Naive thymus-derived CD8-positive, alpha-beta T cell (primary cell): Measurements from ENCODE around the gene CMTM6. TPM values are rescaled to one million over a fixed set of nuclear protein-coding genes. Genes with fewer than 3 reads are reported as not detected.

Source experiments
- ATAC-seq, 2 donors: fragments of 150-1000 bp; cut with Tn5 transposase in 1 of 2; sonication (Bioruptor Pico), chemical (Tn5 transposase) in 1 of 2; 1 replicate in 1 of 2; 2 replicates in 1 of 2; pipeline ENCODE4 v1.10.0; 2021; ENCODE audit warnings: mild to moderate bottlenecking in 2 of 2, moderate library complexity in 2 of 2
- POLR2A ChIA-PET: fragments of 350-600 bp; sonication (Branson Sonifier 250); formaldehyde crosslinking; loops from one replicate; lab custom pipeline; 2021; ENCODE audit warnings: antibody characterized with exemption; lab: Charles Lee
- DNase-seq, 10 donors: peaks; one replicate each; pipeline versions ENCODE4 v3.0.0 to v3.0.0-alpha.2; 2020 to 2022
- H3K27ac Mint-ChIP-seq, 10 donors: one replicate each; pipeline ENCODE4 v1.8.0; 2020 to 2022; ENCODE audit warnings: mild to moderate bottlenecking in 10 of 10, mixed read lengths in 10 of 10, moderate library complexity in 4 of 10, inconsistent platforms in 1 of 10
- H3K27me3 Mint-ChIP-seq, 5 donors: one replicate each; pipeline ENCODE4 v1.8.0; 2021 to 2022; ENCODE audit warnings: mixed read lengths in 5 of 5
- H3K36me3 Mint-ChIP-seq, 3 donors: one replicate each; pipeline ENCODE4 v1.8.0; 2020 to 2022; ENCODE audit warnings: mixed read lengths in 3 of 3, mild to moderate bottlenecking in 2 of 3, inconsistent platforms in 1 of 3
- H3K4me1 Mint-ChIP-seq, 4 donors: one replicate each; pipeline ENCODE4 v1.8.0; 2021 to 2022; ENCODE audit warnings: mixed read lengths in 4 of 4
- H3K4me3 Mint-ChIP-seq, 10 donors: one replicate each; pipeline ENCODE4 v1.8.0; 2020 to 2022; ENCODE audit warnings: mild to moderate bottlenecking in 10 of 10, mixed read lengths in 10 of 10, moderate library complexity in 6 of 10, inconsistent platforms in 1 of 10
- H3K9me3 Mint-ChIP-seq, 9 donors: one replicate each; pipeline ENCODE4 v1.8.0; 2020 to 2022; ENCODE audit warnings: mixed read lengths in 9 of 9, mild to moderate bottlenecking in 3 of 9, inconsistent platforms in 1 of 9, moderate library complexity in 1 of 9
- polyA plus RNA-seq, 3 donors: library from polyadenylated mRNA; unstranded; fragments of 300-500 nt; fragmentation: Illumina TruSeq; gene quantifications; one replicate each; pipeline ENCODE4 v1.2.3, GENCODE V29; 2021
- total RNA-seq, 8 experiments: library from RNA in 2 of 8; stranded (reverse) in 2 of 8; gene quantifications; one replicate each; pipeline ENCODE4 v1.2.3 and lab custom pipeline; 2021 to 2026

The CMTM6 gene
- total and polyA plus RNA-seq, 5 experiments from 2014 or later, result 26.2 to 61.4 (median 36.2) TPM

- DNase-seq (no peak), ATAC-seq (no peak)
- peak overlapping the region in 1 of 10 donors; percentile 11 for H3K4me3 Mint-ChIP-seq
- H3K9me3 Mint-ChIP-seq, result no peaks in the 10 kb centered on the region
- no peaks in the 10 kb centered on the region for H3K27me3 Mint-ChIP-seq
- H3K36me3 Mint-ChIP-seq, result peaks cover 0 to 16% (median 5%) of the 10 kb centered on the region in 3 donors
- peaks cover 15 to 67% (median 49%) of the 10 kb centered on the region in 4 donors for H3K4me1 Mint-ChIP-seq
- POLR2A ChIA-PET, result interaction anchor here (0.7 to 0.9 kb wide), 2 partner anchors 78 to 122 kb away, joined by 3 to 6 read pairs; no protein-coding TSS in a partner anchor
- H3K27ac Mint-ChIP-seq, result peak overlapping the region in 3 of 10 donors; percentile 6 to 26 (median 22)
Measured at GRCh38 chr3:32498252-32498651, 4.4 kb downstream of the CMTM6 start.

- POLR2A ChIA-PET, result interaction anchor here (0.8 kb wide), 1 partner anchor 124 kb away, joined by 3 read pairs; no protein-coding TSS in a partner anchor
- no peak for ATAC-seq
- Mint-ChIP-seq H3K4me3 (no peak overlapping the region), H3K36me3 (peaks cover 0 to 16% (median 5%) of the 10 kb centered on the region in 3 donors), H3K27ac (peak overlapping the region in 1 of 10 donors; percentile 14), H3K27me3 (no peaks in the 10 kb centered on the region), H3K9me3 (no peaks in the 10 kb centered on the region), H3K4me1 (peaks cover 6 to 45% (median 29%) of the 10 kb centered on the region in 4 donors)
- no peak for DNase-seq
Measured at GRCh38 chr3:32495609-32496008, 7.0 kb downstream of the CMTM6 start.

GRCh38 chr3:32495085-32495484, 7.6 kb downstream of the CMTM6 start:
- H3K36me3 Mint-ChIP-seq, result peaks cover 0 to 16% (median 5%) of the 10 kb centered on the region in 3 donors
- ATAC-seq (no peak), DNase-seq (no peak)
- peaks cover 4 to 40% (median 24%) of the 10 kb centered on the region in 4 donors for H3K4me1 Mint-ChIP-seq
- H3K4me3 Mint-ChIP-seq, result no peak overlapping the region
- POLR2A ChIA-PET, result no interaction called here
- H3K9me3 Mint-ChIP-seq, result no peaks in the 10 kb centered on the region
- H3K27me3 Mint-ChIP-seq, result no peaks in the 10 kb centered on the region
- peak overlapping the region in 1 of 10 donors; percentile 14 for H3K27ac Mint-ChIP-seq

GRCh38 chr3:32493437-32494414, 8.9 kb downstream of the CMTM6 start:
- DNase-seq (no peak), ATAC-seq (no peak)
- H3K9me3 Mint-ChIP-seq, result no peaks in the 10 kb centered on the region
- POLR2A ChIA-PET, result no interaction called here
- H3K27ac Mint-ChIP-seq, result no peak overlapping the region
- H3K36me3 Mint-ChIP-seq, result peaks cover 0 to 18% (median 5%) of the 10 kb centered on the region in 3 donors
- H3K4me1 Mint-ChIP-seq, result peaks cover 4 to 32% (median 18%) of the 10 kb centered on the region in 4 donors
- no peaks in the 10 kb centered on the region for H3K27me3 Mint-ChIP-seq
- H3K4me3 Mint-ChIP-seq, result no peak overlapping the region

- H3K27ac Mint-ChIP-seq, result no peak overlapping the region
- DNase-seq, result no peak
- peaks cover 4 to 24% (median 16%) of the 10 kb centered on the region in 4 donors for H3K4me1 Mint-ChIP-seq
- no peak for ATAC-seq
- no peaks in the 10 kb centered on the region for H3K9me3 Mint-ChIP-seq
- no peaks in the 10 kb centered on the region for H3K27me3 Mint-ChIP-seq
- POLR2A ChIA-PET, result no interaction called here
- peaks cover 0 to 26% (median 10%) of the 10 kb centered on the region in 3 donors for H3K36me3 Mint-ChIP-seq
- H3K4me3 Mint-ChIP-seq, result no peak overlapping the region
Measured at GRCh38 chr3:32492684-32493436, 9.8 kb downstream of the CMTM6 start.

GRCh38 chr3:32488474-32489008, 14.1 kb downstream of the CMTM6 start:
- H3K27me3 Mint-ChIP-seq, result no peaks in the 10 kb centered on the region
- no peak overlapping the region for H3K4me3 Mint-ChIP-seq
- ATAC-seq, result no peak
- H3K36me3 Mint-ChIP-seq, result peaks cover 10 to 46% (median 21%) of the 10 kb centered on the region in 3 donors
- peak overlapping the region in 1 of 10 donors; percentile 56 for H3K27ac Mint-ChIP-seq
- POLR2A ChIA-PET, result interaction anchor here (0.6 to 0.7 kb wide), 2 partner anchors 13 to 29 kb away, joined by 3 to 5 read pairs; no protein-coding TSS in a partner anchor
- no peak for DNase-seq
- peaks cover 7 to 28% (median 13%) of the 10 kb centered on the region in 4 donors for H3K4me1 Mint-ChIP-seq
- H3K9me3 Mint-ChIP-seq, result no peaks in the 10 kb centered on the region

- POLR2A ChIA-PET, result interaction anchor here (0.6 kb wide), 1 partner anchor 13 kb away, joined by 3 read pairs; no protein-coding TSS in a partner anchor
- Mint-ChIP-seq H3K9me3 (no peaks in the 10 kb centered on the region), H3K4me1 (peaks cover 7 to 32% (median 14%) of the 10 kb centered on the region in 4 donors), H3K27ac (peak overlapping the region in 4 of 10 donors; percentile 7 to 56 (median 19)), H3K27me3 (no peaks in the 10 kb centered on the region), H3K4me3 (no peak overlapping the region), H3K36me3 (peaks cover 10 to 50% (median 25%) of the 10 kb centered on the region in 3 donors)
- DNase-seq (no peak), ATAC-seq (no peak)
Measured at GRCh38 chr3:32487781-32488473, 14.7 kb downstream of the CMTM6 start.

- ATAC-seq, result peak in 1 of 2 donors; percentile 45
- POLR2A ChIA-PET, result no interaction called here
- Mint-ChIP-seq H3K4me3 (peak overlapping the region in 4 of 10 donors; percentile 16 to 65 (median 56)), H3K9me3 (no peaks in the 10 kb centered on the region), H3K4me1 (peaks cover 7 to 50% (median 18%) of the 10 kb centered on the region in 4 donors), H3K27ac (peak overlapping the region in 3 of 10 donors; percentile 23 to 86 (median 70)), H3K36me3 (peaks cover 14 to 71% (median 47%) of the 10 kb centered on the region in 3 donors), H3K27me3 (no peaks in the 10 kb centered on the region)
- no peak for DNase-seq
Measured at GRCh38 chr3:32484436-32484835, 18.2 kb downstream of the CMTM6 start.

- H3K27me3 Mint-ChIP-seq, result no peaks in the 10 kb centered on the region
- peak overlapping the region in 5 of 10 donors; percentile 3 to 70 (median 46) for H3K27ac Mint-ChIP-seq
- H3K4me1 Mint-ChIP-seq, result peaks cover 7 to 54% (median 18%) of the 10 kb centered on the region in 4 donors
Measured at GRCh38 chr3:32483772-32484171, 18.9 kb downstream of the CMTM6 start.

GRCh38 chr3:32482693-32483092, 20.0 kb downstream of the CMTM6 start:
- no peak for DNase-seq
- no peak overlapping the region for H3K4me3 Mint-ChIP-seq
- peak overlapping the region in 2 of 10 donors; percentile 51 to 72 for H3K27ac Mint-ChIP-seq
- H3K36me3 Mint-ChIP-seq, result peaks cover 23 to 72% (median 56%) of the 10 kb centered on the region in 3 donors
- H3K4me1 Mint-ChIP-seq, result peaks cover 7 to 62% (median 16%) of the 10 kb centered on the region in 4 donors
- H3K27me3 Mint-ChIP-seq, result no peaks in the 10 kb centered on the region
- no peaks in the 10 kb centered on the region for H3K9me3 Mint-ChIP-seq
- POLR2A ChIA-PET, result interaction anchor here (0.7 kb wide), 1 partner anchor 92 kb away, joined by 5 read pairs; no protein-coding TSS in a partner anchor
- no peak for ATAC-seq

More at GRCh38 chr3:32483772-32484171, 18.9 kb downstream of the CMTM6 start:
- no peak for ATAC-seq
- POLR2A ChIA-PET, result no interaction called here
- Mint-ChIP-seq H3K9me3 (no peaks in the 10 kb centered on the region), H3K36me3 (peaks cover 14 to 74% (median 52%) of the 10 kb centered on the region in 3 donors), H3K4me3 (no peak overlapping the region)
- DNase-seq, result no peak
